GM18873 (cell line): ENCODE measurements around the gene HS3ST2.

ENCODE experiments used
- ATAC-seq: cut with Tn5 transposase; IDR thresholded peaks from one replicate; pipeline ENCODE4 v1.9.1; 2021; ENCODE audit warnings: mild to moderate bottlenecking, moderate library complexity, moderate number of reproducible peaks; ENCODE audit not compliant: unreplicated experiment, low FRiP score

Gene HS3ST2

DNA sequence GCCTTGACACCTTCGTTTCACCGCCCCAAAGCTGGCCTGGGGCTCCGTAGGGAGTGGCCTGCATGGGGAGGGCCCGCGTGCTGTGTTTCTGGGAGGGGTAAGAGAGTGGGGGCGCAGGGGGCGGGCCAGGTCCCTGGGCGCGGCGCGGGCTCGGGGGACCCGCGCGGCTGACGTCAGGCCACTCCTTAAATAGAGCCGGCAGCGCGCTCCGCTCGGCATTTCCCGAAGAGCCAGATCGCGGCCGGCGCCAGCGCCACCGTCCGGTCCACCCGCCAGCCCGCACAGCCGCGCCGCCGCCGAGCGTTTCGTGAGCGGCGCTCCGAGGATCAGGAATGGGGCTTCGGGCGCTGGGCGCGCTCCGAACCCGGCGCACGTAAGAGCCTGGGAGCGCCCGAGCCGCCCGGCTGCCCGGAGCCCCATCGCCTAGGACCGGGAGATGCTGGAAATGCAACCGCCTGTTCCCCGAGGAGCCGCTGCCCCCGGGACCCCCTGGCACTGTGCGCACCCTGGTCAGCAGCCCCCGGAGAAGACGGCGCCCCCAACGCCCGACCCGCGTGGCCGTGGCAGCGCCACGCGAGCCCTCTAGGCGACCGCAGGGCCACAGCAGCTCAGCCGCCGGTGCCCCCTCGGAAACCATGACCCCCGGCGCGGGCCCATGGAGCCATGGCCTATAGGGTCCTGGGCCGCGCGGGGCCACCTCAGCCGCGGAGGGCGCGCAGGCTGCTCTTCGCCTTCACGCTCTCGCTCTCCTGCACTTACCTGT, at the start of gene HS3ST2:
HS3ST2 (plus strand) TSS at position 215 of the 763 bp plus-strand sequence; CDS start at position 664, 449 bp downstream.
- no peak for ATAC-seq

DNA sequence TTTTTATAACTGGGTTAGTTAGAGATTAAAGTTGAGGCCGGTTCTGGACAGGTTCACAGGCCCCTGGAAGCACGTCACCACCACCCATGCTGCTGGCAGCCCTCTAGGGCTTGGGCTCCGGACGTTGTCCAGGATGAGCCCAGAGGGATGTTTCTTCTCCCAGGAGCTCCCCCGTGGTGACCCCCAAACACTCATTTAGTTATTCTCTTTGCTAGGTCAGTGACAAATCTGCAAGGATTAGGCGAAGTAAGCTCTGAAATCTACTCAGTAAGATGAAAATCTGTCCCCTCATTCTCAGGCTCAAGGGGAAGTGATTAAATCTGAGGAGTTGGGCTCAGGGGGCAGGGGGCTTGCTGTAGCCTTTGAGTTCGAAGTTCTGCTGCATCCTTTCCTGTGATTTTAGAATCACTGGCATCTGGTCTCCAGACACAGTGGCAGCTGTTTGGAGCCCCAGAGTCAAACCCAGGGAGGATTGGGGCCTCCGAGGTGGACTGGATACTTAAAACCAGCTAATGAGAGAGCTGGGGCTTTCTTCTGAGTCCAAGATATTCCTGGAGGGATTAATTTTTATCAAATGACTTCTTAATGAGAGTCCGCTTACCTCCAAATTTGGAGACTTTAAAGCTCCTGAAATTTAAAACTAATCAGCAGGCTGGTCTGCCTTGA, 49.2 kb upstream of the HS3ST2 start:
- no peak for ATAC-seq

- ATAC-seq: no peak
These were observed 48.5 kb upstream of the HS3ST2 start for GRCh38 chr16:22765479-22765878.

GRCh38 chr16:22770866-22771265, 43.1 kb upstream of the HS3ST2 start:
- no peak for ATAC-seq

- ATAC-seq: no peak
These were observed 42.4 kb upstream of the HS3ST2 start for GRCh38 chr16:22771551-22771950.

GRCh38 chr16:22775220-22775922, 38.6 kb upstream of the HS3ST2 start:
- no peak for ATAC-seq

DNA sequence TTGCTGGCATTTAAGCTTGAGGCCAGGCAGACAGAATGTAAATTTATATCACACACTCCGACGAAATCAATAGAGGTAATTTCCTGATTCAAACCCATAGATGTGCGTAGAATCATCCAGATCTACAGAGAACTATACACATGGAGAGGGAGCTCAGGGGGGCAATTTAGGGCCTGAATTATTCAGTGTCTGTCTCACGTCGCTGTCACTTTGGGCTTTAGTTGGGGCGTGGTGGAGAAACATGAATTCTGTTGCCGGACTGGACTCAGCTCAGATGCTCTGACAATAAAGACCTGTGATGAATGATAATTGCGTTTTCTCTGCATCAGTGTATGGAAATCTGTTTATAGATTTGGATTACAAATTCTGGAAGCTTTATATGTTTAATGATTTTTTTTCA, 32.5 kb upstream of the HS3ST2 start:
- no peak for ATAC-seq

GRCh38 chr16:22782314-22782713, 31.6 kb upstream of the HS3ST2 start:
- ATAC-seq: no peak

DNA sequence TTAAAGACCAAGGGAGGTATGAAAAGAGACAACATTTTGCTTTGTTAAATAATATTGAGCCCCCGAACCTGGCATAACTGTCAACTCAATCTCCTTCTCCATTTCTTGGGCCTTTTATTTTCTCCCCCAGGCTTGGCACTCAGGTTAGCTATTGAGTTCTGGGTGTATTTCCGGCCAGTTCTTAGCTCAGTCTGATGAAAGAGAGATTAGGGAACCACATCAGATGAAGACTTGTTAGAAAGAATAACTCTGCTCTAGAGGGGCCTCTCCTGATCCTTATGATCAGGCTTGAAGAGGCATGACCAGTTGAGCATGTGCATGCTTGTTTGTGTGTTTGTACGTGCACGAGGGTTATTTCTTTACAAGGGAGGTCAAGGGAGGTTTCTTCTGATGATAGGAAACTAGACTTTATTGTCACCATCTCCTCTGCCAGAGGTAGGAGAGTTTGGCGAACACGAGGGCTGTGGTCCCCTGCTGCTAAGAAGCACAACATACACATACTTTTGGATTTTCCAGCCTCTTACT, 29.2 kb upstream of the HS3ST2 start:
- ATAC-seq: no peak

DNA sequence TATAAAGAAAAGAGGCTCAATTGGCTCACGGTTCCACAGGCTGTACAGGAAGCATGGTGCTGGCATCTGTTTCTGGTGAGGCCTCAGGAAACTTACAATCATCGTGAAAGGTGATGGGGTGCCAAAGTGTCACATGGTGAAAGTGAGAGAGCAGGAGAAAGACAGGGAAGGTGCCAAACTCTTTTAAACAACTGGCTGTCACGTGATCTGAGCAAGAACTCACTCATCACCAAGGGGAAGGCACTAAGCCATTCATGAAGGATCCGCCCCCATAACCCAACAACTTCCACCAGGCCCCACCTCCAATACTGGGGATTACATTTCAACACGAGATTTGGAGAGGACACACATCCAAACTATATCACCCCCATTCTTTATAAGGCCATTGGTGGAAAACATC, 28.4 kb upstream of the HS3ST2 start:
- ATAC-seq: no peak

DNA sequence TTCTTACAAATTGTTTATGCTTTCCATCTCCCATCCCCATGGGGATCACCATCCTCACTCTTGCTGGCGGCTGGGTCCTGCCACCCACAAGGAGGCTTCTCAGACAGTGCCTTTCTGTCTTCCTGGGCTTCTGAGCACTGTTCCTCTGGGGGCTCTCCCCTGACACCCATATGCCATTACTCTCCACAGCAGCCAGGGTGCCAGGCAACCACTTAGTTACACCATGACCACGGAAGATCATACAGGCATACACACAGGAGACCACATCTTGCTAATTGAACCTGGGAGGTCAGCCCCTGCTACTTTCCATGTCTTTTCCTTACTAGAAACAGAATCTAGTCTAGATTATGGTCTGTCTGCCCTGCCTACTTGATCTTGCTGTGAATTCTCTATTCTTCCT, 27.7 kb upstream of the HS3ST2 start:
- ATAC-seq: no peak

GRCh38 chr16:22786691-22787090, 27.3 kb upstream of the HS3ST2 start:
- ATAC-seq: no peak

DNA sequence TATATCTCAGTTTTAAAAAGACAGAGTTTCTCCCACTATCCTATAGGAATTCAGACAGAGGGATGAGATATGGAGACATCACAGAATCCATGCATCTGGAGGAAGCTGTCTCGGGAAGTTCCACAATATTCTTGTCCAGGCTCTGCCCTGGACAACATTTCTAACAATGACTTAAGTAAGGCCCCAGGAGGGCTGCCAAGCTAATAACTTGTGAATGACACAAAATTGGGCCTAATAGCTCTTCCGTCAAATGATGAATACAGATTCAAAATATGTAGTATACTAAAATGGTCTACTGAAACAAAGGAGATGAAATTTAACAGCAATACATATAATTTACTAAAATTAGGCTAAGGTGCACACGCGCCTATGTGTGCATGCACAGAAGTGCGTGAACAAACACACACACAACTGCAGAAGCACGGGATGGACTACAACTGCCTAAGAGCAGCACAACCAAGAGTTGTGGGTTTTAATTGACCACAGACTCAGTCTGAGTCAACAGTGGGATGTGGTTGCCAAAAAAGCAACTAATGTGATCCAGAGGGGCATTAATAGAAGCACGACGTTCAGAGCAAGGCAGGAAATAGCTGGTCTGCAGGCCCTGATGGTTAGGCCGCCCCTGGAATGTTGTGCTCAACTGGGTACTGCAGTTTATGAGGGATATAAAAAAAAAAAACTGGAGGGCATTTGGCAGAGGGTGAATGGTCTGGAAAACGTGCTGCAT, 26.3 kb upstream of the HS3ST2 start:
- ATAC-seq: no peak

- ATAC-seq: no peak
These were observed 25.8 kb upstream of the HS3ST2 start for GRCh38 chr16:22788193-22788530.

DNA sequence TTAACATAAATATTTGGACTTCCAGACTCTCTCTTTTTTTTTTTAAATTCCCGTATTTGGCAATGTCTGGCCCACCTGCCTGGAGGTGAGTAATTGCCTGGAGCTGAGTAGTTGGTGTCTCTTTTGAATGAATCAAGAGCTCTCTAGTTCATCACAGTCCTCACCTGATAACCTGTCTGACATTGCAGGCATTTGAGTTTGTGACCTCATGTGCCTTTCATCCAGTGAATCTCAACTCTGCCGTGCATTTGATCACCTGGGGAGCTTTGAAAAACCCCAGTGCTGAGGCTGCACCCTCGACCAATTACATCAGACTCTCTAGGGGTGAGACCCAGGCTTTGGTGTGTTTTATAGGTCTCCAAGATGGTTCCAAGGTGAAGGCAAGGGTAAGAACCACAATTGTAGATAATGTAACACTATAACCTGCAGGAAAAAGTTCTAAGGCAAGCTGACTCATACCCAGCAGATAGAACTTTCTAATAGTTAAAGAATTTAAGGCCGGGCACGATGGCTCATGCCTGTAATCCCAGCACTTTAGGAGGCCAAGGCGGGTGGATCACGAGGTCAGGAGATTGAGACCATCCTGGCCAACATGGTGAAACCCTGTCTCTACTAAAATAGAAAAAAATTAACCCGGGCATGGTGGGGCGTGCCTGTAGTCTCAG, 24.5 kb upstream of the HS3ST2 start:
- no peak for ATAC-seq

GRCh38 chr16:22797551-22797950, 16.4 kb upstream of the HS3ST2 start:
- no peak for ATAC-seq

- ATAC-seq: no peak
These were observed 14.8 kb upstream of the HS3ST2 start for GRCh38 chr16:22799113-22799512.

DNA sequence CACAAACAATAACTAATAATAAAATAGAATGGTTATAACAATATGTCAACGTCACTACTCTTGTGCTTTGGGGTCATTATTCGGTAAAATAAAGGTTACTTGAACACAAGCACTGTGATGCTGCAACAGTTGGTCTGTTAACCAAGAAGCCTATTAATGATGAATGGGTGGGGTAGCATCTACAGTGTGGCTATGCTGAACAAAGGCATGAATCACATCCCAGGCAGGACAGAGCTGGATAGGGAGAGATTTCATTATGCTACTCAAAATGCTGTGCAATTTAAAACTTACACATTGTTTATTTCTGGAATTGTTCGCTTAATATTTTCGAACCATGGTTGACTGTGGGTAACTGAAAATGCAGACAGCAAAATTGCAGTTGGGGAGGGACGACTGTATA, 9.1 kb upstream of the HS3ST2 start:
- no peak for ATAC-seq

- ATAC-seq: no peak
These were observed 8.6 kb upstream of the HS3ST2 start for GRCh38 chr16:22805326-22805725.

- no peak for ATAC-seq
These were observed 7.2 kb upstream of the HS3ST2 start for GRCh38 chr16:22806811-22807210.
